Measurements from ENCODE around the gene LMNB1. TPM values are rescaled to one million over a fixed set of nuclear protein-coding genes. Genes with fewer than 3 reads are reported as not detected.
"Not testable (repeated sequence)": the region's sequence is repeated elsewhere in the genome, so short reads cannot be mapped to it uniquely, and the experiment has no call there.

Gene LMNB1
- total RNA-seq, 6 experiments from 2014 or later: 3.3 to 13.3 (median 7.1) TPM

DNA sequence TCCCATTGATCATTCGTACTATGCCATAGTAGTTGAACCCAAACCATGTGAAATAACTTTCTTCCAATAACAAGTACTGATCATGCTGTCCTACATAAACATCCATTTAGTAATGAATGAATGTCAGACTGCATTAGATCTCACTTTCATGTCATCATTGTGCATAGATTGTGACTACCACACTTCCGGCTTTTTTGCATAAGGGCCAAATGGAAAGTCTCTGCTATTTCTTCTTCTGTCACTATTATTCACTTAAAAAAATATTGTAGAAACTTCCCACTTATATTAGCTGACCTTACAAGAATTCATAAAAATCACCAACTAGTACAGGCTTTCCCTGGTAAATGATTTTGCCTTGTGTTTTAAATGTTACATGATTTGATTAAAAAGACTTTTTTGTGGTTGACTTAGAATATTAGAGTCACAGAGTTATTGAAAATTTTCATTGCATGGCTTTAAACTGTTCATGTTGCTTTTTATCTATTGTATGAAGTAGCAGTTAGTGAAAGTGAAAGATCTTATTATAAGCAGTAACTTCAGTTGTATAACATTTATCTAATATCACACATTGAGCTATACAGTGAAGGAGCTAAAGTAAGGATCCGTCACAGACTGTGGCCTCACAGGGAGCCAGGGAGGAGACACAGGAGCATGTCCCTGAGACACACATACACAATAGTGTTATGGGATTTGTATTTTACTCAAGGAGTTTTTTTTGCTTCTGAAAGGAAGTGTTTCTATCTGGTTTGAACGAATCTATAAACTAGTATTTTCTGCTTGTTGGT is 33.9 kb downstream of the LMNB1 start:
- no peaks in the 10 kb centered on the region for H3K36me3 ChIP-seq
- WGBS (ENCODE audit: insufficient coverage, low coverage, low lambda C conversion rate, missing lambda C conversion rate): 82% methylated on average over 4 of the region's 4 CpGs
- no peaks in the 10 kb centered on the region for H3K27me3 ChIP-seq
- peak overlapping the region; percentile 5 to 61 (median 45) for H3K27ac ChIP-seq
- no peaks in the 10 kb centered on the region for H3K9me3 ChIP-seq
- intact Hi-C loops (cut with DNase I): no loop called here
- H3K4me1 ChIP-seq: no peaks in the 10 kb centered on the region
- no peak overlapping the region for H3K4me3 ChIP-seq
- ATAC-seq: peak in 1 of 4 donors; percentile 31
- TF ChIP-seq, protein P1, sequence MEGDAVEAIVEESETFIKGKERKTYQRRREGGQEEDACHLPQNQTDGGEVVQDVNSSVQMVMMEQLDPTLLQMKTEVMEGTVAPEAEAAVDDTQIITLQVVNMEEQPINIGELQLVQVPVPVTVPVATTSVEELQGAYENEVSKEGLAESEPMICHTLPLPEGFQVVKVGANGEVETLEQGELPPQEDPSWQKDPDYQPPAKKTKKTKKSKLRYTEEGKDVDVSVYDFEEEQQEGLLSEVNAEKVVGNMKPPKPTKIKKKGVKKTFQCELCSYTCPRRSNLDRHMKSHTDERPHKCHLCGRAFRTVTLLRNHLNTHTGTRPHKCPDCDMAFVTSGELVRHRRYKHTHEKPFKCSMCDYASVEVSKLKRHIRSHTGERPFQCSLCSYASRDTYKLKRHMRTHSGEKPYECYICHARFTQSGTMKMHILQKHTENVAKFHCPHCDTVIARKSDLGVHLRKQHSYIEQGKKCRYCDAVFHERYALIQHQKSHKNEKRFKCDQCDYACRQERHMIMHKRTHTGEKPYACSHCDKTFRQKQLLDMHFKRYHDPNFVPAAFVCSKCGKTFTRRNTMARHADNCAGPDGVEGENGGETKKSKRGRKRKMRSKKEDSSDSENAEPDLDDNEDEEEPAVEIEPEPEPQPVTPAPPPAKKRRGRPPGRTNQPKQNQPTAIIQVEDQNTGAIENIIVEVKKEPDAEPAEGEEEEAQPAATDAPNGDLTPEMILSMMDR (IDR thresholded peaks at IDR 0.05): no peak
- no peak for TF ChIP-seq POLR2A (IDR thresholded peaks at IDR 0.05)
- no peak for DNase-seq

DNA sequence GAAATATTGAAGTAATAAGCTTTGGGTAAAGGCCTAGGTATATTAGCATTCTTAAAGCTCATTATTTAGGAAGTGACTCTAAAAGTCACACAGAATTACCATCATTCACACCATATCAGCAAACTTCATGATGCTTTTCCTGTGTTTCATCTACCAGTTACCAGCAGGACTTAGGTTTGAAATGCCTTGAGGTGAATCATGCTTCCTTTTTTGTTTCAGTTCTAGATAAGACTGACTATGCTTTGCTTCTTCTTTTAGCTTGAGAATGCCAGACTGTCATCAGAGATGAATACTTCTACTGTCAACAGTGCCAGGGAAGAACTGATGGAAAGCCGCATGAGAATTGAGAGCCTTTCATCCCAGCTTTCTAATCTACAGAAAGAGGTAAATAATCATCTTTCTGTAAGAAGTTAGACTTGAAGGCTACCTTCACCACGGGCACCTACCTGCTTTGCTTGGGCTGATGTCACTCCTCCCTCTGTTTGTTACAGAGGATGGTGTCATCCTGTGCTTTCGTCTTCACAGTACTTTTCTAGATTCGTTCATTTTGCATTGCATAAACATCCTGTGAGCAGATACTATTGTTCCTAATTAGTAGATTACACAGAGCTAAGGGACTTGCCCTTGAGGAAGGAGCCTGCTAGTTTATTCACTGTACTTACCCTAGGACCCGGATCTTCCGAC is 34.7 kb downstream of the LMNB1 start:
- ATAC-seq (peak; percentile 57 to 82 (median 72)), DNase-seq (no peak)
- intact Hi-C loops (cut with DNase I): no loop called here
- H3K9me3 ChIP-seq: no peaks in the 10 kb centered on the region
- TF ChIP-seq, protein P1 (IDR thresholded peaks at IDR 0.05): no peak
- no peak for TF ChIP-seq POLR2A (IDR thresholded peaks at IDR 0.05)
- H3K27me3 ChIP-seq: no peaks in the 10 kb centered on the region
- peak overlapping the region; percentile 12 to 61 (median 45) for H3K27ac ChIP-seq
- no peaks in the 10 kb centered on the region for H3K4me1 ChIP-seq
- H3K4me3 ChIP-seq: no peak overlapping the region
- no peaks in the 10 kb centered on the region for H3K36me3 ChIP-seq
- 65% methylated on average over 6 of the region's 6 CpGs for WGBS (ENCODE audit: insufficient coverage, low coverage, low lambda C conversion rate, missing lambda C conversion rate)

DNA sequence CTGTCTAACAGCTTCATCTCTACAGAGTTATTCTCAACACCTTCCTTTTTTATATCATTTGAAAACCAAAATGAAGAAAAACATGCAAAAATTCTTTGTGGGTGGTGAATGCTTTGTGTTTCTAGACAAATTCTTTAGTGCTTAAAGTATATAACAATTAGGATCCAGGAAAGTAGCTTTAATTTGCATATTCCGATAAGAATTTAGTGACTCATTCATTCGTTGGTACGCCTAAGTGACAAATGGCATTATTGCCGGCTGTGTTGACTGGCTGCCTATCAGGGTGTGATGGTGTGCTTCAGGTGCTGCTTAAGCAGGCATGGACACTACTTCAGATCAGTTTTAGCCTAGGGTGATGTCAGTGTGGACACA is 35.2 kb downstream of the LMNB1 start:
- TF ChIP-seq, protein P1 (IDR thresholded peaks at IDR 0.05): no peak
- TF ChIP-seq POLR2A (IDR thresholded peaks at IDR 0.05): no peak
- no peak for ATAC-seq
- H3K4me1 ChIP-seq: no peaks in the 10 kb centered on the region
- intact Hi-C loops (cut with DNase I): no loop called here
- H3K36me3 ChIP-seq: no peaks in the 10 kb centered on the region
- no peak for DNase-seq
- no peaks in the 10 kb centered on the region for H3K27me3 ChIP-seq
- no peak overlapping the region for H3K4me3 ChIP-seq
- H3K27ac ChIP-seq: peak overlapping the region; percentile 12 to 49 (median 45)
- WGBS (ENCODE audit: insufficient coverage, low coverage, low lambda C conversion rate, missing lambda C conversion rate): 60% methylated on average over 4 of the region's 4 CpGs
- no peaks in the 10 kb centered on the region for H3K9me3 ChIP-seq

DNA sequence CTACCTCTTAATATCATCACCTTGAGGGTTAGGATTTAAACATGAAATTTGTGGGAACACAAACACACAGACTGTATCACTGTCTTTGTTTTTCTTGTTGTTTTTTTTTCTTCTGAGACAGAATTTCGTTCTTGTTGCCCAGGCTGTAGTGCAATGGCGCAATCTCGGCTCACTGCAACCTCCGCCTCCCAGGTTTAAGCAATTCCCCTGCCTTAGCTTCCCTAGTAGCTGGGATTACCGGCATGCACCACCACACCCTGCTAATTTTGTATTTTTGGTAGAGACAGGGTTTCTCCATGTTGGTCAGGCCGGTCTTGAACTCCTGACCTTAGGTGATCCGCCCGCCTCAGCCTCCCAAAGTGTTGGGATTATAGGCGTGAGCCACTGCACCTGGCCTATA is 36.9 kb downstream of the LMNB1 start:
- H3K27ac ChIP-seq; H3K36me3 ChIP-seq; intact Hi-C loops (cut with DNase I); ATAC-seq; H3K27me3 ChIP-seq; H3K4me1 ChIP-seq; H3K4me3 ChIP-seq; H3K9me3 ChIP-seq; DNase-seq: not testable (repeated sequence)
- 83% methylated on average over 7 of the region's 9 CpGs for WGBS (ENCODE audit: insufficient coverage, low coverage, low lambda C conversion rate, missing lambda C conversion rate)

DNA sequence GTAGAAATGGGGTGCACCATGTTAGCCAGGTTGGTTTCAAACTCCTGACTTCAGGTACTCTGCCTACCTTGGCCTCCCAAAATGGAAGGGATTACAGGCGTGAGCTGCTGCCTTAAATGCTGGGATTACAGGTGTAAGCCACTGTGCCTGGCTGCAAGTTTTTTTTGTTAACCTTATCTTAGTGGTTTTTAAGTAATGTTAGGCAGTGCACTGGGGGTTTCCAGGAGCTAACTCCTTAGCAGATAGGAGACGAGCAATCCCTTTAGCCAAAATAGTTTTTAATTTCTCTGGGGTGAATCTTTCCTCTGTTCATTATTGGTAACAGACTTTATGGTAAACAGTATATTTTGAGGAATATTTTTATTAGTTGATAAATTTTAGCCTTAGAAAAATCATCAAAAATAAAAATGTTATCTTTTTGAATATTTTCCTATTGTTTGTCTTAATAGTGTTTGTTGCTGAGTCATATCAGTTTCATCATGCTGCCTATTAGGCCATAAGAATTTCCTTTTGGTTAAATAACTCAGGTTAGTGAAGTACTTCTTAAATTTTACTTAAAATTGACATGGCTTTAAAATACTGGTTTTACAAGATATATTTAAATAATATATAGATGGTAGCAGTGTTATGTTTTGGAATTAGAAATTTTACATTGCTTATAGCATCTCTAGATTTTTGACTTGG is 37.9 kb downstream of the LMNB1 start:
- Histone ChIP-seq H3K36me3 (no peaks in the 10 kb centered on the region), H3K4me1 (no peaks in the 10 kb centered on the region), H3K27me3 (no peaks in the 10 kb centered on the region), H3K27ac (no peak overlapping the region), H3K9me3 (no peaks in the 10 kb centered on the region), H3K4me3 (no peak overlapping the region)
- WGBS (ENCODE audit: insufficient coverage, low coverage, low lambda C conversion rate, missing lambda C conversion rate): 81% methylated on average over 1 of the region's 2 CpGs
- DNase-seq (no peak), ATAC-seq (no peak)
- no peak for TF ChIP-seq POLR2A (IDR thresholded peaks at IDR 0.05)
- TF ChIP-seq, protein P1 (IDR thresholded peaks at IDR 0.05): no peak
- intact Hi-C loops (cut with DNase I): no loop called here
